ENCODE measurements around the gene DOCK2.

DOCK2 gene

DNA sequence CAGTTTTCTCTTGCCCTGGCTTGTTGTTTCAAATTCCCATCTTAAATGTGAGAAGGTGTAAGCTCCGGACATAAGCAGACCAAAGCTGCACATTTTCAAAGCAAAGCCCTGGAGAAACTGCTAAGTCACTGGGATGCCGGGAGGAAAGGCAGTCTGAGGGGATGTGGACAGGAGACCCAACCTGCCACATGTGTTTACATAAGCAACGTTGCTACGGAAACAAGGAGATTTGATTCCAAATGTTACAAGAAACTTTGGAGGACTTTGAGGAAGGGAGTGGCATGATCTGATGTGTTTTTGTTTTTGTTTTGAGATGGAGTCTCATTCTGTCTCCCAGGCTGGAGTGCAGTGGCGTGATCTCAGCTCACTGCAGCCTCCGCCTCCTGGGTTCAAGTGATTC is 368.9 kb downstream of the DOCK2 start:
- TF ChIP-seq, protein P1, sequence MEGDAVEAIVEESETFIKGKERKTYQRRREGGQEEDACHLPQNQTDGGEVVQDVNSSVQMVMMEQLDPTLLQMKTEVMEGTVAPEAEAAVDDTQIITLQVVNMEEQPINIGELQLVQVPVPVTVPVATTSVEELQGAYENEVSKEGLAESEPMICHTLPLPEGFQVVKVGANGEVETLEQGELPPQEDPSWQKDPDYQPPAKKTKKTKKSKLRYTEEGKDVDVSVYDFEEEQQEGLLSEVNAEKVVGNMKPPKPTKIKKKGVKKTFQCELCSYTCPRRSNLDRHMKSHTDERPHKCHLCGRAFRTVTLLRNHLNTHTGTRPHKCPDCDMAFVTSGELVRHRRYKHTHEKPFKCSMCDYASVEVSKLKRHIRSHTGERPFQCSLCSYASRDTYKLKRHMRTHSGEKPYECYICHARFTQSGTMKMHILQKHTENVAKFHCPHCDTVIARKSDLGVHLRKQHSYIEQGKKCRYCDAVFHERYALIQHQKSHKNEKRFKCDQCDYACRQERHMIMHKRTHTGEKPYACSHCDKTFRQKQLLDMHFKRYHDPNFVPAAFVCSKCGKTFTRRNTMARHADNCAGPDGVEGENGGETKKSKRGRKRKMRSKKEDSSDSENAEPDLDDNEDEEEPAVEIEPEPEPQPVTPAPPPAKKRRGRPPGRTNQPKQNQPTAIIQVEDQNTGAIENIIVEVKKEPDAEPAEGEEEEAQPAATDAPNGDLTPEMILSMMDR (IDR thresholded peaks at IDR 0.05) = no peak
- no peak overlapping the region for H3K4me3 ChIP-seq
- DNase-seq (ENCODE audit: low spot score) = no peak
- H3K27ac ChIP-seq = no peak overlapping the region

DNA sequence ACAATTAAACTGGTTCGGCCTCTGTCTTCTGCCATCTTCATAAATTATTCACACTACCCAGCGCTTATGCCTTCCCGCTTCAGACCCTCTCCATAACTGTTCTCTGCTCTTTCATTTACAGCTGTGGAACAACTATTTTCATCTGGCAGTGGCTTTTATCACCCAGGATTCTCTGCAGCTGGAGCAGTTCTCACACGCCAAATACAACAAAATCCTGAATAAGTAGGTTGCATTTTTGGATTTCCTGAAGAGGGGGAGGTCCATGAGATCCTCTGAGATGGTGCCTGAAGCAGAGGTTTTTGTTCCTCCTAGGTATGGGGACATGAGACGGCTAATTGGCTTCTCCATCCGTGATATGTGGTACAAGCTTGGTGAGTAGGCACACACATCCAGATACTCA is 371.3 kb downstream of the DOCK2 start:
- DNase-seq (ENCODE audit: low spot score) = no peak
- Histone ChIP-seq H3K4me3 (no peak overlapping the region), H3K27ac (no peak overlapping the region)
- TF ChIP-seq, protein P1 (IDR thresholded peaks at IDR 0.05) = no peak

DNA sequence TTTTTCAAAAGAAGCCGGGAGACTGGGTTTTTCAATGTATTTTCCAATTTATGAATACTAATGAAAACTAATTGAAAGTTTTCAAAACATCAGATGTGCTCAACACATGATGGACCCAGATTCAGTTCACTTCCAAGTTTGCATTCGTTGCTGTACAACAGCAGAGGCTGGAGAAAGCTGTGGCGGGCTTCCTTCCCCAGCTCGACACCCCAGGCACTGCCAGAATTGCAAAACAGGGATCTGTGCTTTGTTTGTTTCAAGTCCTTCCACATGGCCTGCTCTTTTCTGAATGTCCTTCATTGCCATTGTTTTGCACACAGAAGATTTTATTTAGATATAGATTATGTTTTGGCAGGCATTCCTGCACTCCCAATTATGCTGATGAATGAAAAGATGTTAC is 373.5 kb downstream of the DOCK2 start:
- DNase-seq (ENCODE audit: low spot score) = no peak
- no peak overlapping the region for H3K27ac ChIP-seq
- H3K4me3 ChIP-seq = no peak overlapping the region
- TF ChIP-seq, protein P1 (IDR thresholded peaks at IDR 0.05) = no peak

DNA sequence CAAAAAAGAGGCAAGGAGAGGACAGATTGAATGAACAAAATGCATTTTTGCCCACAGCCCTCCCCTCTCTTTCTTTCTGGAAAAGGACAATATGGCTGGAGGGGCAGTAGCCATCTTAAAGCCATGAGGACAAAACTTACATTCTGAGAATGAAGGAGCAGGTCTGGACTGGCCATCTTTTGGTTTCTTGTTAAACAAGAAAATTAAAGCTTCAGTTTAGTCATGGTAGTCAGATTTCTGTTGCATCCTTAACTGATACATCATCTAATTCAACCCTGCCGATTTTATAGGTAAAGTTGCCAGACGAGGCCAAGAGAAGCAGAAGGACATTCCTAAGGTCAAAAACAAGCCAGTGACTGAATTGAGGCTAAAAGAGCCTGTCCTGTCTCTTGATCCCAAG is 374.7 kb downstream of the DOCK2 start:
- no peak for DNase-seq (ENCODE audit: low spot score)
- TF ChIP-seq, protein P1 (IDR thresholded peaks at IDR 0.05) = no peak
- no peak overlapping the region for H3K4me3 ChIP-seq
- H3K27ac ChIP-seq = no peak overlapping the region

DNA sequence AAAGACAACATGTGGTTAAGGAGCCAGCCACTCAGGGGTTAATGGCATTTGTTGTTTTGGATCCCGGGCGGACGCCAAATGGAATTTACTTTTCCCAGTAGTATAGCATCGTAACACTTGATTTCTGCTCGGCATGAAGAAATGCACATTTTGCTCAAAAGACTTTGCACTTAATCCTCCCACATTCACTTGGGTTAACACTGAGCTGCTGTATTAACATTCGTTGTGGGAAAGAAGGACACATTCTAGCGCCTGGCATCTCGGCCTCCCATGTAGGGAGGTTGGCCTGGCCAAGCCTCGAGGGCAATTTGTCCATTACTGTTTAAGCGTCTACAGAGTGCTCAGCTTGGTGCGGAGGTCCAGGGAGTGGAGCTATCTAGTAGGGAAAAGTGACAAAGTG is 375.5 kb downstream of the DOCK2 start:
- TF ChIP-seq, protein P1 (IDR thresholded peaks at IDR 0.05) = no peak
- Histone ChIP-seq H3K27ac (no peak overlapping the region), H3K4me3 (no peak overlapping the region)
- DNase-seq (ENCODE audit: low spot score) = no peak

DNA sequence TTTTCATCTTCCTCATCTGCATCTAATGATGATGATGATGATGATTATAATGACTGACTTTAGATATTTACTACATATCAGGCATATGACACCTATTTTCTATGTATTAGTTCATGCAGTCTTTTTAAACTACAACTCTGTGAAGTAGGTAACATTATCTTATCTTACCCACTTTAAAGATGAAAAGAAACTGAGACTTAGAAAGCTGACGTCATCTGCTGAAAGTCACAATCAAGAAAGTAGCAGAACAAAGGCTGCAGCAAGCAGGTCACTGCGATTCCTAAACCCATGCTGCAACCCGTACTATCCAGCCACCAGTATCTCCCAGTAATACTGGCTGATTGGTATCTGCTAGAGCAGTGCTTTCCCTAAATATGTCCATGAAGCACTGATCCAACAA is 383.3 kb downstream of the DOCK2 start:
- H3K27ac ChIP-seq = no peak overlapping the region
- DNase-seq (ENCODE audit: low spot score) = no peak
- TF ChIP-seq, protein P1 (IDR thresholded peaks at IDR 0.05) = no peak
- H3K4me3 ChIP-seq = no peak overlapping the region

DNA sequence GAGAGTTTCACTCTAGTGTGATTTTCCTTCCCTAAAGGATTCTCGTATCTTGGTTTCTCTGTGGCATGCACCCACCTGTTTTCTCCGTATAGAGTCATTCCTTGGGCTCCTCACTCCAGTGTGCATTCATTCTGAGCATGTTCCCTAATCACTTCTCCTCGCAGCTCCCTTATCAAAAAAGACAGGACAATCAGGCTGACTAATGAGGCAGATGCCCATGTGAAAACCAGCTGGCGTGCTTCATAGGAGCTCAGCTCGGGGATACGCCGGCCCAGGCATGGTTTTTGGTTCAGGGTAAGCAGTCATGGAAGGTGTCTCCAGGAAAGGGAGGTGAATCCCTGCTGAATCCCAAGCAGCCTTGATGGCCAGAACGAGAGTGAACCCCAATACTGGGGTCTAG is 384.4 kb downstream of the DOCK2 start:
- Histone ChIP-seq H3K4me3 (no peak overlapping the region), H3K27ac (no peak overlapping the region)
- TF ChIP-seq, protein P1 (IDR thresholded peaks at IDR 0.05) = no peak
- no peak for DNase-seq (ENCODE audit: low spot score)
